Measurements from ENCODE around the gene SPTLC1.

DNA sequence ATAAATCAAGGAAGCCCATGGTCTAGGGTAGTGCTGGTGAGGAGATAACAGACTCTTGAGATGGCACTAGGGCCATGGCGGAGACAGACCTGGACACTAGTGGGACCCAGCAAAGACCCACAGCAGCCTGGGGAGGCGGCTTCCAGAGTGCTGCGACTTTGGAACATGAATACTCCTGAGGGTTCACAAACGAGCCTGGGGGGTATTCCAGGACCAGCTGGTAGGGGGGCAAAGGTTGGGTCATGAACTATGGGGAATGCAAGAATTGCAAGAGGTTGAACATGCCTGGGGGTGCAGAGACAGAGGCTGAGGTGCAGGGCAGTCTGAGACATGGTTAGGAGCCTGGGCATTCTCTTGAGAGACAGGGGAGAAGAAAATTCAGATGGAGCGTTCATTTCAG, 43.8 kb upstream of the SPTLC1 start:
- TF ChIP-seq JUND (IDR thresholded peaks at IDR 0.05; ENCODE audit: low read length) (no peak), EP300 (IDR thresholded peaks at IDR 0.05; ENCODE audit: borderline replicate concordance in 1 of 2, low read depth in 2 of 2, low read length in 2 of 2) (no peak), PHF8 (conservative IDR thresholded peaks at IDR 0.05; ENCODE audit: low read depth, low read length) (no peak), EZH2 (IDR thresholded peaks at IDR 0.05; ENCODE audit: low read depth, low read length, severe bottlenecking) (no peak)
- TF ChIP-seq, protein P1, sequence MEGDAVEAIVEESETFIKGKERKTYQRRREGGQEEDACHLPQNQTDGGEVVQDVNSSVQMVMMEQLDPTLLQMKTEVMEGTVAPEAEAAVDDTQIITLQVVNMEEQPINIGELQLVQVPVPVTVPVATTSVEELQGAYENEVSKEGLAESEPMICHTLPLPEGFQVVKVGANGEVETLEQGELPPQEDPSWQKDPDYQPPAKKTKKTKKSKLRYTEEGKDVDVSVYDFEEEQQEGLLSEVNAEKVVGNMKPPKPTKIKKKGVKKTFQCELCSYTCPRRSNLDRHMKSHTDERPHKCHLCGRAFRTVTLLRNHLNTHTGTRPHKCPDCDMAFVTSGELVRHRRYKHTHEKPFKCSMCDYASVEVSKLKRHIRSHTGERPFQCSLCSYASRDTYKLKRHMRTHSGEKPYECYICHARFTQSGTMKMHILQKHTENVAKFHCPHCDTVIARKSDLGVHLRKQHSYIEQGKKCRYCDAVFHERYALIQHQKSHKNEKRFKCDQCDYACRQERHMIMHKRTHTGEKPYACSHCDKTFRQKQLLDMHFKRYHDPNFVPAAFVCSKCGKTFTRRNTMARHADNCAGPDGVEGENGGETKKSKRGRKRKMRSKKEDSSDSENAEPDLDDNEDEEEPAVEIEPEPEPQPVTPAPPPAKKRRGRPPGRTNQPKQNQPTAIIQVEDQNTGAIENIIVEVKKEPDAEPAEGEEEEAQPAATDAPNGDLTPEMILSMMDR (IDR thresholded peaks at IDR 0.05; ENCODE audit: control extremely low read depth in 1 of 3, insufficient read depth in 1 of 3, low read depth in 1 of 3, low read length in 3 of 3), result no peak
